Gastrocnemius medialis (tissue), 4 donors: ENCODE results near the gene WSB1.

Source experiments
- POLR2A ChIP-seq, 2 donors: fragments of 450-650 bp; IDR thresholded peaks; one replicate each; pipeline ENCODE4 v1.6.1; 2017; ENCODE audit warnings: antibody characterized with exemption in 2 of 2, mild to moderate bottlenecking in 2 of 2, moderate library complexity in 2 of 2
- TF ChIP-seq, protein P1 (sequence below), 5 experiments: fragments of 450-650 bp in 3 of 5; fragments of 200-600 bp in 2 of 5; sonication (generic) in 2 of 5; IDR thresholded peaks in 4 of 5; conservative IDR thresholded peaks in 1 of 5; 1 replicate in 4 of 5; 2 replicates in 1 of 5; pipeline ENCODE4 v1.5.1; 2016 to 2019; ENCODE audit warnings: antibody characterized with exemption in 5 of 5, mild to moderate bottlenecking in 3 of 5, moderate library complexity in 3 of 5

DNA sequence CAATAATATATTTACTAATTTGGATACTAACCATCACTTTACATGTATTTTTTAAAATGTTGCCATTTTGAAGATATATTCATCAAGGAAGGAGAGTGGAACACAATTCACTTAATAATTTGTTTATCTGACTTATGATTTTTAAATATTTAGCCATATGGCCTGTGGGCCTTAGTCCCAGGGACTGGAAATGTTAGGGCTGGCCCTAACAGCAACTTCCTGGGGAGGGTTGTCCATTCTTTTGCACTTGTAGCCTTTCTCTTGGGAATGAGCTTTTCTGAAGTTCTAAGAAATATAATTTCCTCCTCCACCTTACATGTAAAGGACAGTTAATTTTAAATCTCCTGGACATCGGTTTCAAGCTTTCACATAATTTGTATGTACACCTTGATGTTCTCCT, 27.7 kb upstream of the WSB1 start:
- TF ChIP-seq, protein P1, sequence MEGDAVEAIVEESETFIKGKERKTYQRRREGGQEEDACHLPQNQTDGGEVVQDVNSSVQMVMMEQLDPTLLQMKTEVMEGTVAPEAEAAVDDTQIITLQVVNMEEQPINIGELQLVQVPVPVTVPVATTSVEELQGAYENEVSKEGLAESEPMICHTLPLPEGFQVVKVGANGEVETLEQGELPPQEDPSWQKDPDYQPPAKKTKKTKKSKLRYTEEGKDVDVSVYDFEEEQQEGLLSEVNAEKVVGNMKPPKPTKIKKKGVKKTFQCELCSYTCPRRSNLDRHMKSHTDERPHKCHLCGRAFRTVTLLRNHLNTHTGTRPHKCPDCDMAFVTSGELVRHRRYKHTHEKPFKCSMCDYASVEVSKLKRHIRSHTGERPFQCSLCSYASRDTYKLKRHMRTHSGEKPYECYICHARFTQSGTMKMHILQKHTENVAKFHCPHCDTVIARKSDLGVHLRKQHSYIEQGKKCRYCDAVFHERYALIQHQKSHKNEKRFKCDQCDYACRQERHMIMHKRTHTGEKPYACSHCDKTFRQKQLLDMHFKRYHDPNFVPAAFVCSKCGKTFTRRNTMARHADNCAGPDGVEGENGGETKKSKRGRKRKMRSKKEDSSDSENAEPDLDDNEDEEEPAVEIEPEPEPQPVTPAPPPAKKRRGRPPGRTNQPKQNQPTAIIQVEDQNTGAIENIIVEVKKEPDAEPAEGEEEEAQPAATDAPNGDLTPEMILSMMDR (IDR thresholded peaks at IDR 0.05 in 4 of 5, conservative IDR thresholded peaks at IDR 0.05 in 1 of 5) = no peak
- no peak for TF ChIP-seq POLR2A (IDR thresholded peaks at IDR 0.05)
